Activated naive CD4-positive, alpha-beta T cell (primary cell): ENCODE results near the gene LYRM7.
A peak's percentile ranks its signal among the peaks of the same experiment; 100 is the strongest.
"Not testable (repeated sequence)": the region's sequence is repeated elsewhere in the genome, so short reads cannot be mapped to it uniquely, and the experiment has no call there.

Source experiments
- DNase-seq, 4 experiments: peaks; one replicate each; lab custom pipeline; 2025; lab: John Stamatoyannopoulos, UW

LYRM7 gene

DNA sequence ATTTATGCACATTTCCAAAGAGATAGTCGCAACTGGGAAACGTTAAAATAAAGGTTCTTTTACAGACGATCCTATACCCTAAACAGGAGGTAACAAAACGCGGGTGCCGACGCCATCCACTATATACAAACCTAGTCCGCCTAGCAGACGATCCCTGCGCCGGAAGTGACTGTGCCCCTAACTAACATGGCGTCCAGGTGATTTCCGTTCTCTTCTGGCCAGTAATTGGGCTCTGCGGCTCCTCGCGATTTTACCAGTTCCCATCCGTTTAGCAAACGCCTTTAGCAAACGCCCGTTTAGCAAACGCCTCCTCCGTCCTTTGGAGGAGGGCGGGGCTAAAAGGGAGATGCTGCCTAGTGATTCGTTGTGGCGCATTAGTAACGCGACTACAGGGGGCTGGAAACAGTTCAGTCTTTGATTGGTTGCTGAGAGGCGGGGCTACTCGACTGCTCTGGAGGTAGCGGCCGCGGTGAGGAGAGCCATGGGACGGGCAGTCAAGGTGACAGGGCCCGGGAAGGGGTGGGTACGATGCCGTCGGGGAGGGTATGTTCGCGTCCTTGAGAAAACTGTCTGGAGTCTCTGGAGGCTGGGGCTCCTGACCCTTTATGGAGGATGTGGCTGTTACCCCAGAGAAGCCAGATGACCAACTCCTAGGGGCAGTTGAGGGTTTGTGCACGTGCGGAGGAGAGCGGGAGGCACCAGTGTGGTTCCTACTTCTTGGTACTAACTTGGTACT lies at the start of gene LYRM7:
Gene LYRM7, plus strand, starts transcription at position 405 of the 736 bp plus-strand sequence. Its CDS starts 77 bp downstream, at position 482.
- DNase-seq = peak; percentile 79 to 87 (median 81)

DNA sequence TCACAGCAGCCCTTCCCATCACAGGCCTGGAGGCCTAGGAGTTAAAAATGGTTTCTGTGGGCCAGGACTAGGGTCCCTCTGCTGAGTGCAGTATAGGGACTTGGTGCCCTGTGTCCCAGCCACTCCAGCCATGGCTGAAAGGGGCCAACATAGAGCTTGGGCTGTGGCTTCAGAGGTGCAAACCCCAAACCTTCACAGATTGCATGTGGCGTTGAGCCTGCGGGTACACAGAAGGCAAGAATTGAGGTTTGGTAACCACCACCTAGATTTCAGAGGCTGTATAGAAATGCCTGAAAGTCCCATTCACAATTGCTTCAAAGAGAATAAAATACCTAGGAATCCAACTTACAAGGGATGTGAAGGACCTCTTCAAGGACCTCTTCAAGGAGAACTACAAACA lies 43.5 kb upstream of the LYRM7 start:
- not testable (repeated sequence) for DNase-seq

DNA sequence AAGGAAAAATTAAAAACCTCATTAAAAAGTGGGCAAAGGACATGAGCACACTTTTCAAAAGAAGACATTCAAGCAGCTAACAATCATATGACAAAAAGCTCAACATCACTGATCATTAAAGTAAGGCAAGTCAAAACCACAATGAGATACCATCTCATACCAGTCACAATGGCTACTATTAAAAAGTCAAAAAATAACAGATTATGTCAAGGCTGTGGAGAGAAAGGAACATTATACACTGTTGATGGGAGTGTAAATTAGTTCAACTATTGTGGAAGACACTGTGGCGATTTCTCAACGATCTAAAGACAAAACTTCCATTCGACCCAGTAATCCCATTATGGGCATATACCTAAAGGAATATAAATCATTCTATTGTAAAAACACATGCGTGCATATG lies 41.4 kb upstream of the LYRM7 start:
- no peak for DNase-seq

DNA sequence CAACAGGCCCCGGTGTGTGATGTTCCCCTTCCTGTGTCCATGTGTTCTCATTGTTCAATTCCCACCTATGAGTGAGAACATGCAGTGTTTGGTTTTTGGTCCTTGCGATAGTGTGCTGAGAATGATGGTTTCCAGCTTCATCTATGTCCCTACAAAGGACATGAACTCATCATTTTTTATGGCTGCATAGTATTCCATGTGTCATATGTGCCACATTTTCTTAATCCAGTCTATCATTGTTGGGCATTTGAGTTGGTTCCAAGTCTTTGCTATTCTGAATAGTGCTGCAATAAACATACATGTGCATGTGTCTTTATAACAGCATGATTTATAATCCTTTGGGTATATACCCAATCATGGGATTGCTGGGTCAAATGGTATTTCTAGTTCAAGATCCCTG lies 37.7 kb upstream of the LYRM7 start:
- DNase-seq = not testable (repeated sequence)

DNA sequence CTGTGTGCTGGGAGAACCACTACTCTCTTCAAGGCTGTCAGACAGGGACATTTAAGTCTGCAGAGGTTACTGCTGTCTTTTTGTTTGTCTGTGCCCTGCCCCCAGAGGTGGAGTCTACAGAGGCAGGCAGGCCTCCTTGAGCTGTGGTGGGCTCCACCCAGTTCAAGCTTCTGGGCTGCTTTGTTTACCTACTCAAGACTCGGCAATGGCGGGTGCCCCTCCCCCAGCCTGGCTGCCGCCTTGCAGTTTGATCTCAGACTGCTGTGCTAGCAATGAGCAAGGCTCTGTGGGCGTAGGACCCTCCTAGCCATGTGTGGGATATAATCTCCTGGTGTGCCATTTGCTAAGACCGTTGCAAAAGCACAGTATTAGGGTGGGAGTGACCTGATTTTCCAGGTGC lies 32.3 kb upstream of the LYRM7 start:
- peak in 1 of 4 experiments; percentile 0 for DNase-seq

DNA sequence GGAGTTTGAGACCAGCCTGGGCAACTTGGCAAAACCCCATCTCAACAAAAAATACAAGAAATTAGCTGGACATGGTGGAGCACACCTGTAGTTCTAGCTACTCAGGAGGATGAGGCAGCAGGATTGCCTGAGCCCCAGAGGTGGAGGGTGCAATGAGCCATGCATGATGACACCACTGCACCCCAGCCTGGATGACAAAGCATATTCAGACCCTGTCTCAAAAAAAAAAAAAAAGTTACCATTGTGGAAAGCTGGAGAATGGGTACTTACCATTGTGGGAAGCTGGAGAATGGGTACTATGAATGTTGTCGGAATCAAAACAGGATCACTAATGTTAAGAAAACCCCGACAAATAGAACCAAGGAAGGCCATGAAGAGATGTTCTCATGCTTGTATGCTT lies 31.4 kb upstream of the LYRM7 start:
- no peak for DNase-seq

DNA sequence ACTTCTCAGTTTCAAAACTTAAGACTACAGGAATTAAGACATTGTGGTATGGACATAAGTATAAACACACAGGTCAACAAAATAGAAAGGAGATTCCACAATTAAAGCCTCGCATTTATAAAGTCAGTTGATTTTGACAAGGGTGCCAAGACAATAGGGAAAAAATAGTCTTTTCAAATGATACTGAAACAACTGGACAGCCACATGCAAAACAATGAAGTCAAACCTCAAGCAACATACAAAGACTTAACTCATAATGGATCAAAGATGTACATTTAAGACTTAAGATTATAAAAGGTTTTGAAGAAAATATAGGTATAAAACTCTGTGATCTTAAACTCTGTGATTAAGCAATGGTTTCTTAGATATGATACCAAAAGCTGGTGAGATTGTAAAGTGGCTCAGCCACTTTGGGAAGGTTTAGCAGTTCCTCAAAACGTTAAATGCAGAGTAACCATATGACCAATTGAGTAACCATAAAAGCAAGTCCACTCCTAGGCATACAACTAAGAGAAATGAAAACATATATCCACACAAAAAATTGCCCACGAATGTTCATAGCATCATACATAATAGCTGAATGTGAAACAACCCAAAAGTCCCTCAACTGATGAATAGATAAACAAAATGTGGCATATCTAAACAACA lies 27.6 kb upstream of the LYRM7 start:
- no peak for DNase-seq

DNA sequence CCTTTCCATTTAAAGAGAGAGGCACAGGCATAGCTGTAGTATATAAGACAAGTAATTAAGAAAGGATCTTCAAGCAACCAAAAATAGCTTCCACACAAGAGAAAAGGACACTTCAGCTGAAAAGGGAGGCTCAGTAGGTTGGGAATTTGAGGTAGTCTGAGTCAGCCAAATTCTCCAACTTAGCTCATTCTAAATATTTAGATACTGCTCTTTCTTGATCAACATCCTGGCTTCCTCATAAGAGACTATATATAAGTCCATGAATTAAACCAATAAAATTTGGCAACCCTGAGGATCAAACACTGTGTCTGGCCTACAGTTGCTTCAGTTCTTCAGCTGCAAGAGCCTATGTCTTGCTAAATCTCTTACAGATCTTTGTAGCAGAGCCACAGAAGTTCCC lies 23.5 kb upstream of the LYRM7 start:
- no peak for DNase-seq

DNA sequence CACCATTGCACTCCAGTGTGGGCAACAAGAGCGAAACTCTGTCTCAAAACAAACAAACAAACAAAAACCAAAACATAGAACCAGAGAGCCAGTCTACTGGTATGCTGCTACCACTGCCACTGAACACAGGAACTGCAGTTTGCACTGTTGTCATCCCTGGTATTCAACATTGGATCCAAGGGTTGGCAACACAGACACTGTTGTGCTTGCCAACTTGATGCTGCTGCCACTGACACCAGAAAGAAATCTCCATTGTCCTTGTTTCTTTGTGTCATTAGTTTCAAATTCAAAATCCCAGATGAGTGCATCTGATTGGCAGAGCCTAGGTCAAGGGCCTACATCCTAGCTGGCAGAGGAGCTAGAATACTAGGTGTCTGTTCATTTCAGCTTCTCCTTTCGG lies 21.9 kb upstream of the LYRM7 start:
- no peak for DNase-seq

DNA sequence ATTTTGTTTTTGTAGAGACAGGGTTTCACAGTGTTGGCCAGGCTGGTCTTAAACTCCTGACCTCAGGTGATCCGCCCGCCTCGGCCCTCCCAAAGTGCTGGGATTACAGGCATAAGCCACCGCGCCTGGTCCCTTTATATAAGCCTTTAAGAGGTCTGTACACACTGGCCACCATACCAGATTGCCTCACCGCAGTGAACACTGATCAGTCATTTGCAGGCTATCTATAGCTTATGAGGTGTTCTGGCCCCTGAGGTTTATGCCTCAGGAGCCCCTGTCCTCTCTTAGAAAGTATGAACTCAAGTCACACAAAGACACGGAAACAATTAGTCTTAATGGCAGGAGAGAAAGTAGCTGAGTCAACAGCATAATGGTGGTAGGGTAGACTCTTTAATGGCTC lies 20.3 kb upstream of the LYRM7 start:
- DNase-seq = no peak

DNA sequence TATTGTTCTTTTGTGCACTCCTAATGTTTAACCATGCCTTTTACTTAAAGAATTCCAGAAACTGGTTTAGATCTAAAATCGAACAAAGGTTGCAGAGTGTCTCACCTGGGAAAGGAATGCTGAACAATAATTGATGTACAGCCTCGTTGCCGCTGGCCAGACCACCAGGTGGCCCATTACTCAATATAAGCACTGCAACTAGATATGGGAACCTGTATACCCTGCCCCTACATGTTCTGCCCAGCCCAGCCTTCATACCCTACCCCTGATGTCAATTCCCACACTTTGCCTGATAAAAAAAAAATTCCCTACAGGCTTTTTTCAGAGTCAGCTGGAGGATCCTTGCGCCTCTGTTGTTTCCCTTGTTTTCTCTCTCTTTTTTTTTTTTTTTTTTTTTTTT lies 19.5 kb upstream of the LYRM7 start:
- DNase-seq = no peak

DNA sequence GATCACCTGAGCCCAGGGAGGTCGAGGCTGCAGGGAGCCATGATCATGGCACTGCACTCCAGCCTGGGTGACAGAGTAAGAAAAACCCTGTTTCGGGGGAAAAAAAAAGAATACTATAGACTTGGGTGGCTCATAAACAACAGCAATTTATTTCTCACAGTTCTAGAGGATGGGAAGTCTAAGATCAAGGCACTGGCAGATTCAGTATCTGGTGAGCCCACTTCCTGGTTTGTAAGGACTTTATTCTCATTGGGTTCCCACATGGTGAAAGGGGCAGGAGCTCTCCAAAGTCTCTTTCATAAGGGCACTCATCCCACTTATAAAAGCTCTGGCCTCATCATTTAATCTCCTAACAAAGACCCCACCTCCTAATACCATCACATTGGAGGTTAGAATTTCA lies 14.4 kb upstream of the LYRM7 start:
- no peak for DNase-seq

DNA sequence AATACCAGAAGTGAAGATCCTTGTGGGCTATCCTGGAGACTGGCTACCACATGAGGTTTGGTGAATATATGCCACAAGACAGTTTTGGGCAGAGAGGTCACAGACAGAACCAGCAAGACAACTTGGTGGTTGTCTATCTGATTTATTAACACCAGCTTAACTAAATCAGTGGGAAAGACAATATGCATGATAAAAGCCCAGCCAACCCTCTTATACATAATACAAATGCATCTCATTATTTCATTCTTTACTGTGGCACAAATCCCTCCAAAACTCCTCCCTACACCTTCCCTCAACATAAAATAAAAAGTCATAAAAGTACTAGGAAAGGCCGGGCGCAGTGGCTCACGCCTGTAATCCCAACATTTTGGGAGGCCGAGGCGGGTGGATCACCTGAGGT lies 13.8 kb upstream of the LYRM7 start:
- DNase-seq = no peak

DNA sequence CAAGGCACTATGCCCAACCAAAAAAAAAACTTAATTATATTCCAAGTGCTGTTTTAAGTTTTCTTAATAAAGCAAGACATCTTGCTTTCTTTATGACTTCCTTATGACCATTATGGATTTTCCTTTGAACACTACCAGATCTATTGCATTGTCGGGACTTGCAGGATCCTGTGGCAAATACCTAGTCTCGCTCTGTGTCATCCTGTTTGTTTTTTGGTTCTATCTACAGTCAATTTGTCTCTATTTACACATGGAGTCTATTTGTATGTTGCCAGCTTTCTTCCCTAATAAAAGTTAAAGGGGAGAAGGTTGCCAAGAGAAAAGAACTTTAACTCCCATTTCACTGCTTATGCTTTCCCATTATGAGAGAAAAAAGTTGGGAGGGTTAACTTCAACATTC lies 10.6 kb upstream of the LYRM7 start:
- no peak for DNase-seq

DNA sequence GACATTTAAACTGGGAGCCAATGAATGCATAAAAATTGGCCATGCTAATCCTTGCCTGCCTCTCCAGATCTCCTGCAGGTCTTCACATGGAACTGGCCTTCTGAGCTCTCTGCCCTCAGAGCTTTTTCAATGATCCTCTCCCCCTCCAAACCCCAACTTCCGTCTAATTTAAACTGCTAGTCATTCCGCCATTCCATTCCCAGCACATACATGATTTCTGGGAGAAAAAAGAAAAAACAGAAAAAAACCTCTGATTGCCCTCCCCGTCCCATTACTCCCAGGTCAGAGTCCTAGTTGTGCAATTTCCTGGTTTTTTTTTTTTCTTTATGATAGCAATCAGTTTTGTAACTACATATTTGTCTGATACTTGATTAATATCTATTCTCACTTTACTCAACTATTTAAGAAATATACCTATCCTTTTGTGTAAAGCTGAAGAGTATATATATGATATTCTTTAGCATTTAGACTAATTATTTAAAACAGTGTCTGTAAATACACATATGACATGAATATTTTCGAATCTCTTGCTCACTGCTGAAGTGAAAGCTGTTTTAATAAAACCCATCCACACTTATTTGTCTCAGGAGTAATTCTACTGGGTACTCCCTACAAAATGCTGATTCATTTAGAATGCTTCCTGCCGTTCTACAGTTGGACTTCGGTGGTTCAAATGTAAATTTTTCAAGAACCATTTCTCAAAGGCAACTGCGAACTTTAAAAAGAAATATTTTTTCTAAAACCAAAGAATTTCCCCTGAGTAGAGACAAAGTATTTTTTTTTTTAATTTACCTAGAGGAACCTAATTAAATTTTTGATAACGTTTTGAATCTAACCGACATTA lies 7.2 kb upstream of the LYRM7 start:
- no peak for DNase-seq

DNA sequence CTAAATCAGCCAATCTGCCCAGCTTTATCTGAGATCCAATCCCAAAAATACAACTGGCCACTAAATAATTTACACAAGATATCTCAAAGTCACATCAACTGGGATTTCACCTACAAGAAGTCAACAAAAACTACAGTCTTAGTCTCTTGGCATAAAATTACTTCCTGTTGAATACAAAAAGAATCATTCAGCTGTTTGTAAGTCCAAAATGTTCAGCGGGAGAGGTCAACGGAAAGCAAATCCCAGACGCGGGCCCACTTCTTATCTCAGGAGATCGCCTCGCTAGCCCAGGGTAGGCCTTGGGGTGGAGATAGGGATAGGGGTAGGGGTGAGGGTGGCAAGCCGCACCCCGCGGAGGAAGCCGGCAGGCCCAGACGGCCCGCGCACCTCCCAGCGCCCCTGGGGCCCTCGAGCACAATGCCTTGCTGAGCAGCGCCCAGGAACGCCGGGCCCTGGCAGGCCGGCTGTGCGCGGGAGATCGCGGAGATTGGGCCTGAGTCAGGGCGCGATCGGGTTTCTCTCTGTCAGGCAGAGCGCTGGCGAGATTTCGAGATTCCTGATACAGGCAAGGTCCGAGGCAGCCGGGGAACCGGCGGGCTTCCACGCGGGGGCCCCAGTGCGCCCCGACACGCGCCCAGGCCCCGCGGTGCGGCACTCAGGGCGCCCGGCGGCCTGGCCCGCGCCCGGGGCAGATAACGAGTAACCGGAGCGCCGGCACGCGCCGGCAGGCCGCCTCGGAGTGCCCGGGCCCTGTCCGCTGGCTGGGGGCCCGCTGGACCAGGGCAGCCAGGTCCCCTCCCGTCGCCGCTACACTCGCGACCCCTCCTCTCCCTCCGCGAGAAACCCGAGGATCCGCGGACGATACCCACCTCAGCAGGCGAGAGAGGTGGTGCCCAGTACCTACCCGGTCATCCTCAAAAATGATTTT lies 6.3 kb upstream of the LYRM7 start:
- DNase-seq = peak; percentile 27 to 63 (median 38)

DNA sequence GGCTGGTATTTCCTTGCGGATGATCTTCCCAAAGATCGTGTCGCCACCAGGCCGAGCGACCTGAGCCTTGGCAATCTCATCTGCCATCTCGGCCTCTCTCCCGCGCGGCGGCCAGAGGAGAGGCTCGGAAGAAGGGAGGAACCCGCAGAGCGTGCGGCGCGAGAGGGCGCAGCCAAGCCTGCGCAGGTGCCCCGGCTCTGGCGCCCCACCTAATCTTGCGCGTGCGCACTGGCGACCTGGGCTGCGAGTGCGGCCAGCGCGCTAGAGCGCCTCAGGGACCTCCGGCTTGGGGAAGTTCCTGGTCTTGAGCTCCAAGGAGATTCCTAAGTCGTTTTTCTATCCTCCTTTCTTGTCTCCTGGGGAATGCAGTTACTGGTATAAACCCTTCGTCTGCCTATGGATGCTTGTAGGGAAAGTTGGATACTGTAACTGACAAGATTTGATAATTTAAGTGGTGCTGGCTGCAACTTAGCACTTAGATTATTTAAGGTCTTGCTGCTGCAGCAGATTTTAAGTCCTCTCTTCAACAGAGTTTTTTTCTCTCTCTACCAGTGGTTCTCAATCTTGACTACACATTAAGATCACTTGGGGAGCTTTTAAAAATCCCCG lies 5.5 kb upstream of the LYRM7 start, which contains the start of gene HINT1:
Gene HINT1, minus strand, starts transcription at position 138 of the 609 bp plus-strand sequence. Its CDS starts 51 bp downstream, at position 87.
- peak; percentile 77 to 89 (median 86) for DNase-seq

DNA sequence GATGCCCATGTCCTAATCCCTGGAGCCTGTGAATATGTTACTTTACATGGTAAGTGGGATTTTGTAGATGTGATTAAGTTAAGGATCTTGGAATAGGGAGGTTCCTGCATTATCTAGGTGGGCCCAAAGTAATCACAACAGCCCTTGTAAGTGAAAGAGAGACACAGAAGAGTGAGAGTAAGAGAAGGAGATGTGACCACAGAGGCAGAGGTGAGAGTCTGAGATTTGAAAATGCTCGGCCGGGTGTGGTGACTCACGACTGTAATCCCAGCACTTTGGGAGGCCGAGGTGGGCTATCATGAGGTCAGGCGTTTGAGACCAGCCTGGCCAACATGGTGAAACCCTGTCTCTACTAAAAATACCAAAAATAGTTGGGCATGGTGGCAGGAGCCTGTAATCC lies 3.1 kb upstream of the LYRM7 start:
- no peak for DNase-seq

DNA sequence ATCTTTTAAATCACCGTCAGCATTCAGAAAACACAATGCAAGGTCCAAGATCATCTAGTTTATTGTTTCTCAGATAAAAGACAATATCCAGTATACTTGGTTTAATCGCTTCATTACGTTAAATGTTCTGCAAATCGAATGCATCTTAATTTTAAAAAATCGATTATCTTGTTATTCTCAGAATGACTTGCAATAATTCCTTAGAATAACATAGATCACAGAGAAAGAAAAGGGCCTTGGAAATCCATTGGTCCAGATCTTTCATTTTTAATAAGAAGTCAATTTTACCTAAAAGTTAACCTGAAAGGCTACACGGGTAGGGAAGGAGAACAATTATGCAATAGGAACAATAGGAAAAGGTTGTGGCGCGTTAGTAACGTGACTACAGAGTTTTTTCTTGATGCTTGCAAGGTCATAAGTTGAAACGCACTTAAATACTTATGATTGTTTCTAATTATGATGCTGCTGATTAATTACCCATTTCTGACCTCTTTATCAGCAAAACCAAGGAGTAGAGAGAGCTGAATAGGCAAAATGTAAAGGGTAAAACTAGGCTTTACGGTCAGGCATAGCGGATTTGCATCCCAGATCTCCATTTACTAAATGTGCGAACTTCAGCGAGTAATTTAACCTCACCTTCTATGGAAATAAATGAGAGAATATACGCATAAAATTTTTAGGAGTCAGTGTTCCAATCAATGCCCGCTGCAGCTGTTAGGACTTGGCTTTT lies 769 bp upstream of the LYRM7 start:
- DNase-seq = no peak

DNA sequence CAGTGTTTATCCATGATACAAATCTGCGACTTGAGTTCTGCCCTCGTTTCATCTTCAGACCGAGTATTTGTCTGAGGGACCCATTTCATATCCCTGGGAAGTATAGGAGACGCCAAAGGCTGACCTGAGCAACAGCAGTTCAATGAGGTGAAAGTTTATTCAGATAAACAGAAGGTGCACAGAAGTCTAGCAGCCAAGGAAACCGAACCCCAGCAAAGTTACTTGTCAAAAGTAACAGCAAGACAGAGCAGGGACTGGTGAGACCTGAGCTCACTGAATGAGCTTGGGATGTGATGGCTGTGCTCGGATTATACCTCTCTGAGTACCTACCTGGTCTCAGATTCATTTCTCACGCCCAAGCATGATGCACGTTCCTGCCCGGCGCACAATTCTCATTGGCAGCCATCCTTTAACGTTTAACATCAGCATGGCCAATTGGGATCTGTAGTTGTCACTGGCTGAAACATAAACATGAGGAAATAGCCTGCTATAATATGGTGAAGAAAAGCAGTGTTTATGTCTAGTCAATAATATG lies 599 bp downstream of the LYRM7 start:
- DNase-seq = no peak
